Measurements from ENCODE around the gene MB.

The MB gene

DNA sequence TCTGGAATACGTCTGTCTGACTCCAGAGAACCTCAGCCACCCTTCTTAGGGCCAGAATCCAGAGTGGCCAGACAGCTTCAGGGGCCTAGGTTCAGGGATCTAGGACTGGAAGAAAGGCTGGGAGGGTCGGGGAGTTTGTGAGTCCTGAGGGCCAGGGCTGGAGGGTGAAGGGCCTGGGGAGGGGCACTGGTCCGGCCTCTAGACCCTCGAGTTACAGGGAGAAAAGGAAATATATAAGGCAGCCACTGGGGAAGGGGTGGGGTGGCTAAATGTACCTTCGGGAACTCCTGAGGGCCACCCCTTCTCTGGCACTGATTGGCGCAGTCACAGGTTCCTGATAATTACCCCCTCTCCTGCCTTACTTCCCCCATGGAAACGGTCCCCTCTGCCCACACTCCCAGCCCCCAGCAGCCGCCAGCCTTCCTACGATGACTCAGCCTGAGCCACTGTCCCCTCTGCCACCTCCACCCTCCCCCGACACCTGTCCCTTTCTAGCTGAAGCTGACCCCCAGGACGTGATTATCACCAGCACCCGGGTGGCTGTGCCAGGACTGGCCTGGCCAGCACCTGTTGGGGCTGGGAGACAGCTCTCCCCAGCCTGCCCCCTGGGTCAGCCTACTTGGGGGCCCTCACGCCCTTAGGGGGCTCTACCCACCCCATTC lies 26.4 kb downstream of the MB start:
- DNase-seq (ENCODE audit: low read depth) = no peak
- TF ChIP-seq, protein P1, sequence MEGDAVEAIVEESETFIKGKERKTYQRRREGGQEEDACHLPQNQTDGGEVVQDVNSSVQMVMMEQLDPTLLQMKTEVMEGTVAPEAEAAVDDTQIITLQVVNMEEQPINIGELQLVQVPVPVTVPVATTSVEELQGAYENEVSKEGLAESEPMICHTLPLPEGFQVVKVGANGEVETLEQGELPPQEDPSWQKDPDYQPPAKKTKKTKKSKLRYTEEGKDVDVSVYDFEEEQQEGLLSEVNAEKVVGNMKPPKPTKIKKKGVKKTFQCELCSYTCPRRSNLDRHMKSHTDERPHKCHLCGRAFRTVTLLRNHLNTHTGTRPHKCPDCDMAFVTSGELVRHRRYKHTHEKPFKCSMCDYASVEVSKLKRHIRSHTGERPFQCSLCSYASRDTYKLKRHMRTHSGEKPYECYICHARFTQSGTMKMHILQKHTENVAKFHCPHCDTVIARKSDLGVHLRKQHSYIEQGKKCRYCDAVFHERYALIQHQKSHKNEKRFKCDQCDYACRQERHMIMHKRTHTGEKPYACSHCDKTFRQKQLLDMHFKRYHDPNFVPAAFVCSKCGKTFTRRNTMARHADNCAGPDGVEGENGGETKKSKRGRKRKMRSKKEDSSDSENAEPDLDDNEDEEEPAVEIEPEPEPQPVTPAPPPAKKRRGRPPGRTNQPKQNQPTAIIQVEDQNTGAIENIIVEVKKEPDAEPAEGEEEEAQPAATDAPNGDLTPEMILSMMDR (conservative IDR thresholded peaks at IDR 0.05; ENCODE audit: low read depth, low read length) = no peak
- H3K4me3 ChIP-seq (ENCODE audit: low read depth, low read length) = no peak overlapping the region

DNA sequence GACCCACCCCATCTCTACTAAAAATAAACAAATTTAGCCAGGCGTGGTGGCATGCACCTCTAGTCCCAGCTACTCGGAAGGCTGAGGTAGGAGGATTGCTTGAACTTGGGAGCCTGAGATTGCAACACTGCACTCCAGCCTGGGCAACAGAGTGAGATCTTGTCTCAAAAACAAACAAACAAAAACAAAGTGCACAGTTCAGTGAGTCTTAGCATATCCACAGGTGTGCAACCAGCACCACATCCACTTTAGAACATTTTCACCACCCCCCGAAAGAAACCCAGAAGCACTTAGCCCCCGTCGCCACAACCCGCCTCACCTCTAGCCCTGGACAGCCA lies 27.4 kb downstream of the MB start:
- TF ChIP-seq, protein P1 (conservative IDR thresholded peaks at IDR 0.05; ENCODE audit: low read depth, low read length) = no peak
- no peak for DNase-seq (ENCODE audit: low read depth)
- H3K4me3 ChIP-seq (ENCODE audit: low read depth, low read length) = no peak overlapping the region

DNA sequence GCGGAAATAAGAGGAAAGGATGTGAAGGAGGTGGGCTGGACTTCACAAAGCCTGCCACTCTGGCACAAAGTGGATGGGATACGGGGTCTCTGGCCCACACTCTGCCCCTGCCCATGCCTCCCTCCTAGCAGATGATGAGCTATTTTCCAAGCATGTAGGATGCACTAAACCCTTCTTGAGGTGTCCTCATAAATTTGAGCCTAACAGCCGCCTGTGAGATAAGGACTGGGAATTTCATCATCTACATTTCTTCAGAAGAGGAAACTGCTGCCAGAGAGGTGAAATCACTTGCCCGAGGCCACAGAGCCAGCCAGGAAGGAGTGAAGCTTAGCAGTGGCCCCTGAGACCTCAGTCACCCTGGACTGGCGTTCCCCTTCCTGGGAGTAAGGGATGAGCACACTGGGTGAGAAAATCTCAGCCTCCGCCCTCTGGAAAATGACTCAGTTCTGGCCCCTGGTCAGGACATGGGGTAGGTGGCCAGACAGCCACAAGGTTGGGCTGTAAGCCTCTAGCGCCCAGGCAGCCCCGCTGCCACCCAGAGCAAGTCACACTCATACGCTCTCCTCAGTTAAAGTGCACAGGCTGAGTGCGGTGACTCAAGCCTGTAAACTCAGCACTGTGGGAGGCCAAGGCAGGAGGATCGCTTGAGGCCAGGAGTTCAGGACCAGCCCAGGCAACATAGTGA lies 27.9 kb downstream of the MB start:
- peak; percentile 62 for DNase-seq (ENCODE audit: low read depth)
- TF ChIP-seq, protein P1 (conservative IDR thresholded peaks at IDR 0.05; ENCODE audit: low read depth, low read length) = no peak
- no peak overlapping the region for H3K4me3 ChIP-seq (ENCODE audit: low read depth, low read length)

DNA sequence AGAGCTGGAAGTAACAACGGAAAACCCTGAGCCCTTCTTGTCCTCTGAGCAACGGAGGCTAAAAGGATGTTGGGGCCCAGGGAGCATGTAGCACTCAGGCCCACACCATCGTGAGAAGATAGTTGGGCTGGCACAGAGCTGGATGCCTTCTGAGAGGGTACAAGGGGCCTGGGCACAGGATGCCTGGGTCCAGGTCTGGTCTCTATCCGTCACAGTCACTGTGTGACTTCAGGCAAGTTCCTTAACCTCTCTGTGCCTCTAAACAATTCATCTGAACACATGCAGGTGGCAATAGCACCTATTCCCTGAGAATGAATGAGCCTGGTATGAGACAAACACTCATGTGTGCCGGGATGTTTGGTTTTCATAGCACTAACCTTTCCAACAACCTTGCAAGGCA lies 29.2 kb downstream of the MB start:
- no peak for DNase-seq (ENCODE audit: low read depth)
- TF ChIP-seq, protein P1 (conservative IDR thresholded peaks at IDR 0.05; ENCODE audit: low read depth, low read length) = no peak
- H3K4me3 ChIP-seq (ENCODE audit: low read depth, low read length) = no peak overlapping the region

DNA sequence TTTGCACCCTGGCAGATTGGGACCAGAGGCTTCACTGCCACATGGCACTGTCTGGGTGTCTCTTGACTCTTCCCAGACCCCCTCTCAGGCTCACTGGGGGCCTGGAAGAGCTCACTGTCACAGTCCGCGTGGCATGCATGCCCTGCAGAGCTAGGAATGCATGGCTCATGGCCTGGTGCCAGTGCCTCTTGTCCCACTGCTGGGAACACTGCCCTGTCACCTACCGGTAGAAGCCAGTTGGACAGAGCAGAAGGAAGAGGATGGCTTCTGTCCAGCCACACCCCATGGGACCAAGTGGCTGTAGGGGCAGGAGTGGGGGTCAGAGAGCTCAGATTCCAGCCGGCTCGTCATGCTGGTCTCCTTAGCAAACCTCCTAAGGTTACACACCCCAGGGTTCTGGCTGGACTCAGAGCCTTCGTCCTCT lies 29.7 kb downstream of the MB start:
- TF ChIP-seq, protein P1 (conservative IDR thresholded peaks at IDR 0.05; ENCODE audit: low read depth, low read length) = no peak
- H3K4me3 ChIP-seq (ENCODE audit: low read depth, low read length) = no peak overlapping the region
- peak; percentile 9 for DNase-seq (ENCODE audit: low read depth)

DNA sequence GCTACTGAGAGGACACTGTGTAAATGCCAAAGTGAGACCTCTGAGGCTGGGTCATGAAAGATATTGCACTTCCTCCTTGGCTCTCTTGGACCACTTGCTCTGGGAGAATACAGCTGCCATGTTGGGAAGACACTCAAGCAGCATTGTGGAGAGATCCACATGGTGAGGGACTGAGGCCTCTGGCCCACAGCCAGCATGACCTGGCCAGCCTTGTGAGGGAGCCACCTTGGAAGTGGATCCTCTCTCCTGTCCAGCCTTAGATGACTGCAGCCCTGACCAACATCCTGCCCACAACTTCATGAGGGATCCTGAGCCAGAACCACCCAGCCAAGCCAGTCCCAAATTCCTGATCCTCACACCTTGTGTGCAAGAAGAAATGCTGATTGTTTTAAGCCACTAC lies 30.4 kb downstream of the MB start:
- DNase-seq (ENCODE audit: low read depth) = no peak
- no peak overlapping the region for H3K4me3 ChIP-seq (ENCODE audit: low read depth, low read length)
- TF ChIP-seq, protein P1 (conservative IDR thresholded peaks at IDR 0.05; ENCODE audit: low read depth, low read length) = no peak

All from choroid plexus epithelial cell (primary cell).